NCI-H1436 (cell line): ENCODE results near the gene PSMA5.
"Not testable (repeated sequence)": the region's sequence is repeated elsewhere in the genome, so short reads cannot be mapped to it uniquely, and the experiment has no call there.

Experiments used
- DNase-seq: peaks from one replicate; lab custom pipeline; 2025; lab: John Stamatoyannopoulos, UW

The PSMA5 gene

DNA sequence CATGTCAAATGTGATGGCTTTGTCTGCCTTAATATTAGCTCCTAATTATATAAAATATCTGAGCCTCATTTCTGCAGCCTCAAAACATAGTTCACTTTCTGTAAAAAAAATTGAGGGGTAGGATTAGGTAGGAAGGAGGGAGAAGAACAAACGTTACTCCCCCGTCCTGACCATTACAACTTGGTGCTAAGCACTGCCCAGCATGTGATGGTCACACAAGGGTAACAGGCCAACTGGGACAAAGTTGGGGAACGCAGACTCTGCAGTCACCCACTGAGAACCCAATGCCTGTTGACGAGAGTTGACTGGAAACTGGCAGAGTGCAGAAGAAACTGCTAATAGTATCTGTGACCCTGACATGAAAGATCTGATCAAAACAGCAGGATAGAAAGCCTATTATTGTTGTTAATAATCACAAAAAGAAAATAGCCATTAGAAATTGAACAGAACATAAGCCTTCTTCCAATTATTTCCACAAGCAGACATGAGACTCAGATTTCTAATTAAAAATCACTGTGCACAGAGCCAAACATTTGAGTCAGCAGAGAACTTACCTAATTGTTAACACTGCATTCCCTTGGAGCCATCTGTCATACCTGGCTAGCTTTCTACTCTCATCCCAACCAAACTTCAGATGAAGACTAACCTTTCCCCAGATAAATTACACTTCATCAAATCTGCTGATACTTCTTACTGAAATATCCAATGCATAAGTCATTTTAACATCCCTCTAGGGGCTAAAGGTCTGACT, 34.0 kb downstream of the PSMA5 start:
- DNase-seq, result no peak

- no peak for DNase-seq
These were observed 34.6 kb downstream of the PSMA5 start for GRCh38 chr1:109391626-109392025.

- DNase-seq, result no peak
These were observed 35.1 kb downstream of the PSMA5 start for GRCh38 chr1:109391157-109391556.

GRCh38 chr1:109389638-109390341, 36.5 kb downstream of the PSMA5 start:
- no peak for DNase-seq

GRCh38 chr1:109388884-109389637, 37.2 kb downstream of the PSMA5 start:
- DNase-seq, result no peak

- no peak for DNase-seq
These were observed 38.0 kb downstream of the PSMA5 start for GRCh38 chr1:109388208-109388711.

DNA sequence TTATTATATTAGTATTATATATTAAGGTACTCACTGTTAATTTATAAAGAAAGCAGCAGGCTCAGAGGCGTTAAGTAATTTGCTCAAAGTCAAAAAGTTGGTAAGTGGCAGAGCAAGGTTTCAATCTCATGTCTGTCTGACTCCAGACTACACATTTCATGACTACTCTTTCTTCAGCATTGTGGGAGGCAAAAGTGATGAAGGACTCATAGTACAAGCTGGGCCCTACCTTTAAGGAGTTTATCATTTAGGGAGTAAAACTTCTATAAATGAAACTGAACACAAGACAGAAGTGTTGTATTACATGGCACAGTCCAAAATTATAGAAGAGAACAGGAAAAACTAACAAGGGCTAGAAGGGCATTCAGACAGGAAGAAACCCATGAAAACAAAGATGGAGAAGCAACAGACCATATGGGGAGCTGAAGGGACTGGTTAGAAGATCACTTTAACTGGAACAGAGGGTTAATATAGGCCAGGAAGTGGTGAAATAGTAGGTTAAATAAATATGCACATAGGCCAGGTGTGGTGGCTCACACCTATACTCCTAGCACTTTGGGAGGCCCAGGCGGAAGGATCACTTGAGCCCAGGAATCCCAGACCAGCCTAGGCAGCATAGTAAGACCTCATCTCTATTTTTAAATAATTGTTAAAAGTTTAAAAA, 40.1 kb downstream of the PSMA5 start:
- DNase-seq, result no peak

GRCh38 chr1:109385417-109385816, 40.8 kb downstream of the PSMA5 start:
- DNase-seq, result peak; percentile 17

DNA sequence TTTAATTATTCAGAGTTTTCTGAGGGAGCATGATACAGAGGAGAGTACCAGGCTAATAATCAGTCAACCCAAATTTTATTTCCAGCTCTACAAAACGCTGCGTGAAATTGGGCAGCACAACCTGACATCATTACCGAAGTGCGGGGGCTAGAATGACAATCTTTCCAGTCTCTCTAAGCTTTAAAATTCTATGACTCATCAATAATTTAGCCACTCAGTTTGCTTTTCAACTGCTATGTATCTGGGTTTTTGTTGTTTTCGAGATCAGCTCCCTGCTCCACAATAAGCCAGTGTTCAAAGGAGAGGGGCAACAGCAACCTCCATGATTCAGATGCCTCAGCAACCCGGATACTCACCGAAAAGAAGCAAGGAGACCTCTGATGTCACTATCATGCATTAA, 42.4 kb downstream of the PSMA5 start:
- DNase-seq, result no peak

- no peak for DNase-seq
These were observed 43.0 kb downstream of the PSMA5 start for GRCh38 chr1:109383087-109383779.

GRCh38 chr1:109381573-109381972, 44.7 kb downstream of the PSMA5 start:
- DNase-seq, result no peak

GRCh38 chr1:109379907-109380306, 46.3 kb downstream of the PSMA5 start:
- DNase-seq, result no peak

DNA sequence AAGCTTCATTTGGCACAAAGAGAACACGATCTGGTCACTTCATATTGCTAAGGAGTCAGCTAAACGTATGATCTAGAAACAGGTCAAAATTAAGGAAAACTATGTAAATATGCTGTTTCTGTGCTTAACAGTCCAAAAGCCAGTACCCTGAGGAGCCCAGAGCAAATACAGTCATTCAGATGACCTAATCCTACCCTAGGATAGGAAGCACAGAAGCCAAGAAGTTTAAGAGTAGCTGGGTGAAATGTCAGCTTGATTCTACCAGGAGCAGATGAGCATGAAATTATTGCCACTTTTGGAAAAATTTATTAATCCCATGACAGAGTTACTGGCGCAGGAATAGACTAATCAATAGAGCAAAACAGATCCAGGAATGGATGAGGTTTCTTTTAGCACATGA, 46.8 kb downstream of the PSMA5 start:
- no peak for DNase-seq

GRCh38 chr1:109377698-109378097, 48.5 kb downstream of the PSMA5 start:
- no peak for DNase-seq

- not testable (repeated sequence) for DNase-seq
These were observed 52.6 kb downstream of the PSMA5 start for GRCh38 chr1:109373696-109374095.

DNA sequence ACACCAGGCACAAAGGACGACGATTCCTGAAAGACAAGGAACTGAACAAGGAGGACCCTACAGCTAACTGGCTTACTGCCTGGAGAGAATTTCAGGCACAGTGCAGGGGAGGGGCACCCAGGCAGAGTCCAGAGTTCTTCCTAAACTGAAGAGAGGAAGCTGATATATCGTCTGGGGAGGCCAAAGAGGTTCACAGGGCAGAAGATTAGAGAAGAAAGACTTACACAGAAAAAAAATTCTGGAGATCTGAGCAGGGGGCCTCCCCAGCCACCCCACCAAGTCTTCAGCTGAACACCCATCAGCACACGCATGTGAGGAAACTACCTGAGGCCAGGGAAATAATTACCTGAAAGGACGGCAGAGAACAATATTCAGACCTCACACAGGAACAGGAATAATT, 53.1 kb downstream of the PSMA5 start:
- DNase-seq, result no peak

GRCh38 chr1:109372281-109372680, 54.0 kb downstream of the PSMA5 start:
- no peak for DNase-seq

DNA sequence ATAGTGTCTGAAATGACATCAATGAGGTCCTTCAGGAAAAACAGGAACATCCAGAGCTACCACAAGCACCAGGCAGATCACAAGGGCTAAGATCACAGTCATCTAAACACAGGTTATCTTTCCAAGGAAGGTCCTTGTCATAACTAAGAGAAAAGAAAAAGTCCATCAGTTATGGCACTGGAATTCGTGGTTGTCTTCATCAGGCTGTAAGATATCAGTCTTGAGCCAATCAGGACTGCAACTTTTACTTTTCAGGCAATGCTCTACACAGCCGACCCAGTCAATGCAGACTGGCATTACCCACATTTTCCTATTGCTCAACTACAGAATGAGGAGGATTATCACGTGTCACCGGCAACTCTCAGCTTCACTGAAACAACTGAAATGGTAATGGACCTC, 54.9 kb downstream of the PSMA5 start:
- DNase-seq, result no peak

GRCh38 chr1:109370712-109371340, 55.4 kb downstream of the PSMA5 start:
- DNase-seq, result no peak

DNA sequence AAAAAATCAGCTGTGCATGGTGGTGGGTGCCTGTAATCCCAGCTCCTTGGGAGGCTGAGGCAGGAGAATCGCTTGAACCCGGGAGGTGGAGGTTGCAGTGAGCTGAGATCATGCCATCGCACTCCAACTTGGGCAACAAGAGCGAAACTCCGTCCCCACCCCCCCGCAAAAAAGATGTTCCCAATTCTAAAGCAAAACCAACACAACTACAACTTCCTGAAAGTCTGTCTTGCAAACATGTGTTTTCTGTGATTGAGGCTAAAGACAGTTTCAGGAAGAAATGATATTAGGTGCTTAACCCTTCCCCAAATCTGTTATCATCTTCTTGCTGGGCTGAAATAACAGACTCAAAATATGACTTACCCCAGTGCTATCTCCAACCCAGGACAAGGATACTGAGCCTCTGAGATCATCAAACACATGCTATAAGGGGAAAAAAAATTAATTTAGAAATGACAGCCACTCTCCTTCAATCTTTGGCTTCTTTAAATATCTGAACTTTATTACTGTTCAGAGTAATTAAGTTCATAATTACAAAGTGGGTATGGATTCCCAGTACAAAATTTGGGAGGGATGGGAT, 57.0 kb downstream of the PSMA5 start:
- no peak for DNase-seq

- no peak for DNase-seq
These were observed 57.8 kb downstream of the PSMA5 start for GRCh38 chr1:109368464-109368863.
